ENCODE results near the gene ASCC1.

DNA sequence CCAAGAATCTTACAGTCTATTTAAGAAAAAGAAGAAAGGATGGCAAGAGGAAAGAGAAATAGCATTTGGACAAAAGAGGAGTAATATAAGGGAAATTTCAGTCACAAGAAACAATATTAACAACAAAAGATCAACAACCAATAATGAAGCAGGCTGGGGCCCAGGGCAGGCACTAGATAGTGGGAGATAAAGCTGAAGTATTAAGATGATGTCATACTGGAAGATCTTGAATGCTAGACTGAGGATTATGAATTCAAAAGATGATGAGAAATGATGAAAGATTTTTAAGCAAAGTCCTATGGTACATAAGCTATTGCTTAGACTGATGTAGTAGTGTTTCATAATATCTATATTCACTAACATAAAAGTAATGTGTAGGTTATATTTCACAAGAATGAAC is 75.9 kb downstream of the ASCC1 start:
- TF ChIP-seq, protein P1, sequence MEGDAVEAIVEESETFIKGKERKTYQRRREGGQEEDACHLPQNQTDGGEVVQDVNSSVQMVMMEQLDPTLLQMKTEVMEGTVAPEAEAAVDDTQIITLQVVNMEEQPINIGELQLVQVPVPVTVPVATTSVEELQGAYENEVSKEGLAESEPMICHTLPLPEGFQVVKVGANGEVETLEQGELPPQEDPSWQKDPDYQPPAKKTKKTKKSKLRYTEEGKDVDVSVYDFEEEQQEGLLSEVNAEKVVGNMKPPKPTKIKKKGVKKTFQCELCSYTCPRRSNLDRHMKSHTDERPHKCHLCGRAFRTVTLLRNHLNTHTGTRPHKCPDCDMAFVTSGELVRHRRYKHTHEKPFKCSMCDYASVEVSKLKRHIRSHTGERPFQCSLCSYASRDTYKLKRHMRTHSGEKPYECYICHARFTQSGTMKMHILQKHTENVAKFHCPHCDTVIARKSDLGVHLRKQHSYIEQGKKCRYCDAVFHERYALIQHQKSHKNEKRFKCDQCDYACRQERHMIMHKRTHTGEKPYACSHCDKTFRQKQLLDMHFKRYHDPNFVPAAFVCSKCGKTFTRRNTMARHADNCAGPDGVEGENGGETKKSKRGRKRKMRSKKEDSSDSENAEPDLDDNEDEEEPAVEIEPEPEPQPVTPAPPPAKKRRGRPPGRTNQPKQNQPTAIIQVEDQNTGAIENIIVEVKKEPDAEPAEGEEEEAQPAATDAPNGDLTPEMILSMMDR (IDR thresholded peaks at IDR 0.05), result no peak
- no peak for TF ChIP-seq POLR2A (IDR thresholded peaks at IDR 0.05)
- TF ChIP-seq POLR2AphosphoS5 (IDR thresholded peaks at IDR 0.05), result no peak
- no peak for TF ChIP-seq EP300 (IDR thresholded peaks at IDR 0.05)

Measured in gastroesophageal sphincter (tissue), 3 donors.